GM23338 (cell line): Measurements from ENCODE around the gene CACNA2D1. TPM values are rescaled to one million over a fixed set of nuclear protein-coding genes. Genes with fewer than 3 reads are reported as not detected.

ENCODE experiments used
- ATAC-seq: fragments of 200-7000 bp; cut with Tn5 transposase; 3 replicates; pipeline ENCODE4 v1.9.1; 2020
- DNase-seq: peaks from one replicate; pipeline ENCODE4 v3.0.0-alpha.2; 2015; ENCODE audit warnings: low spot score
- H2AFZ ChIP-seq: fragments of 200-600 bp; sonication (generic); 2 replicates; pipeline ENCODE4 v1.8.0; 2016; ENCODE audit warnings: antibody characterized with exemption, mild to moderate bottlenecking, moderate library complexity
- H3F3A ChIP-seq: fragments of 200-600 bp; sonication (generic); replicated peaks from 2 replicates; pipeline ENCODE4 v1.8.0; 2017; ENCODE audit warnings: antibody characterized with exemption, mixed run types, low read depth
- H3K27ac ChIP-seq: fragments of 200-600 bp; sonication (generic); 2 replicates; pipeline ENCODE4 v1.6.1; 2016; ENCODE audit warnings: low read depth
- H3K27me3 ChIP-seq: fragments of 200-600 bp; sonication (generic); 2 replicates; pipeline ENCODE4 v1.8.0; 2016; ENCODE audit warnings: mild to moderate bottlenecking, mixed run types, moderate library complexity; ENCODE audit not compliant: insufficient read depth
- H3K36me3 ChIP-seq: fragments of 200-600 bp; sonication (generic); 2 replicates; pipeline ENCODE4 v1.8.0; 2016; ENCODE audit warnings: mild to moderate bottlenecking; ENCODE audit not compliant: insufficient read depth
- H3K4me1 ChIP-seq: fragments of 200-600 bp; sonication (generic); 2 replicates; pipeline ENCODE4 v1.8.0; 2016; ENCODE audit warnings: mild to moderate bottlenecking, moderate library complexity; ENCODE audit not compliant: insufficient read depth
- H3K4me2 ChIP-seq: fragments of 200-600 bp; sonication (generic); 2 replicates; pipeline ENCODE4 v1.7.1; 2017; ENCODE audit warnings: mixed run types
- H3K4me3 ChIP-seq: fragments of 200-600 bp; sonication (generic); 2 replicates; pipeline ENCODE4 v1.6.1; 2016; ENCODE audit warnings: mixed run types
- H3K79me2 ChIP-seq: fragments of 200-600 bp; sonication (generic); replicated peaks from 2 replicates; pipeline ENCODE4 v1.8.0; 2017; ENCODE audit warnings: mild to moderate bottlenecking; ENCODE audit not compliant: insufficient read depth
- H3K9me2 ChIP-seq: fragments of 200-600 bp; sonication (generic); 2 replicates; pipeline ENCODE4 v1.8.0; 2017; ENCODE audit not compliant: insufficient read depth
- H4K20me1 ChIP-seq: fragments of 200-600 bp; sonication (generic); replicated peaks from 2 replicates; pipeline ENCODE4 v1.8.0; 2017; ENCODE audit warnings: mild to moderate bottlenecking; ENCODE audit not compliant: insufficient read depth
- H3K27ac Mint-ChIP-seq: 2 replicates; pipeline ENCODE4 v1.8.0; 2020; ENCODE audit warnings: inconsistent platforms, mild to moderate bottlenecking, moderate library complexity, mixed read lengths
- H3K27me3 Mint-ChIP-seq: 3 replicates; pipeline ENCODE4 v1.8.0; 2022; ENCODE audit warnings: low read depth, mild to moderate bottlenecking, moderate library complexity, mixed read lengths, inconsistent platforms; ENCODE audit not compliant: insufficient read depth, poor library complexity
- H3K36me3 Mint-ChIP-seq: 3 replicates; pipeline ENCODE4 v1.8.0; 2021; ENCODE audit warnings: low read depth, mild to moderate bottlenecking, inconsistent platforms, moderate library complexity, mixed read lengths
- H3K4me1 Mint-ChIP-seq: 3 replicates; pipeline ENCODE4 v1.8.0; 2020; ENCODE audit warnings: mild to moderate bottlenecking, inconsistent platforms, mixed read lengths
- H3K4me3 Mint-ChIP-seq: 3 replicates; pipeline ENCODE4 v1.8.0; 2021; ENCODE audit warnings: moderate library complexity, mild to moderate bottlenecking, inconsistent platforms, mixed read lengths
- H3K9me3 Mint-ChIP-seq: 3 replicates; pipeline ENCODE4 v1.8.0; 2020; ENCODE audit warnings: moderate library complexity, mild to moderate bottlenecking, inconsistent platforms, mixed read lengths
- CREB1 ChIP-seq: fragments of 250-450 bp; sonication (Bioruptor Pico); IDR thresholded peaks from 2 replicates; pipeline ENCODE4 v1.5.0; 2020; ENCODE audit warnings: low read depth, mild to moderate bottlenecking, moderate library complexity
- EZH2 ChIP-seq: fragments of 200-600 bp; sonication (generic); IDR thresholded peaks from one replicate; pipeline ENCODE4 v1.8.0; 2017; ENCODE audit warnings: antibody characterized with exemption, mild to moderate bottlenecking, low read depth; ENCODE audit not compliant: unreplicated experiment
- EZH2phosphoT487 ChIP-seq: fragments of 200-600 bp; sonication (generic); IDR thresholded peaks from one replicate; pipeline ENCODE4 v1.8.1; 2018; ENCODE audit warnings: antibody characterized with exemption; ENCODE audit not compliant: unreplicated experiment
- JUNB ChIP-seq: IDR thresholded peaks from one replicate; pipeline ENCODE4 v1.6.1; 2016; ENCODE audit warnings: antibody characterized with exemption; ENCODE audit not compliant: unreplicated experiment
- POLR2AphosphoS5 ChIP-seq: IDR thresholded peaks from 2 replicates; pipeline ENCODE4 v1.6.1; 2016; ENCODE audit warnings: antibody characterized with exemption, low read depth
- ZNF331 ChIP-seq: fragments of 250-450 bp; sonication (Bioruptor Pico); IDR thresholded peaks from 2 replicates; pipeline ENCODE4 v1.5.0; 2020; ENCODE audit warnings: low read depth, mild to moderate bottlenecking, moderate library complexity
- polyA plus RNA-seq: library from polyadenylated mRNA; unstranded; fragments of >200 nt; fragmentation: Nextera tagmentation; extraction: Ambion mirVana; gene quantifications from 2 replicates; pipeline ENCODE4 v1.2.1, GENCODE V29; 2016
- total RNA-seq: library from RNA; depleted of rRNA; stranded (reverse); fragments of >200 nt; shearing (Covaris generic); gene quantifications from 2 replicates; pipeline ENCODE4 v1.2.3, GENCODE V29; 2014
- TF ChIP-seq, protein P1 (sequence below): fragments of 250-450 bp; sonication (Bioruptor Pico); IDR thresholded peaks from 2 replicates; pipeline ENCODE4 v1.5.0; 2020; ENCODE audit warnings: mild to moderate bottlenecking, moderate library complexity
- TF ChIP-seq, protein P2 (sequence below), 2 experiments: fragments of 200-600 bp in 1 of 2; sonication (generic) in 1 of 2; conservative IDR thresholded peaks; 2 replicates each; pipeline versions ENCODE4 v1.5.1 to v1.6.1; 2016 to 2017; ENCODE audit warnings: antibody characterized with exemption in 2 of 2, low read depth in 2 of 2, mild to moderate bottlenecking in 2 of 2, moderate library complexity in 1 of 2

The CACNA2D1 gene
- total and polyA plus RNA-seq, 2 experiments from 2014 or later, result 7.0 to 20.4 TPM

DNA sequence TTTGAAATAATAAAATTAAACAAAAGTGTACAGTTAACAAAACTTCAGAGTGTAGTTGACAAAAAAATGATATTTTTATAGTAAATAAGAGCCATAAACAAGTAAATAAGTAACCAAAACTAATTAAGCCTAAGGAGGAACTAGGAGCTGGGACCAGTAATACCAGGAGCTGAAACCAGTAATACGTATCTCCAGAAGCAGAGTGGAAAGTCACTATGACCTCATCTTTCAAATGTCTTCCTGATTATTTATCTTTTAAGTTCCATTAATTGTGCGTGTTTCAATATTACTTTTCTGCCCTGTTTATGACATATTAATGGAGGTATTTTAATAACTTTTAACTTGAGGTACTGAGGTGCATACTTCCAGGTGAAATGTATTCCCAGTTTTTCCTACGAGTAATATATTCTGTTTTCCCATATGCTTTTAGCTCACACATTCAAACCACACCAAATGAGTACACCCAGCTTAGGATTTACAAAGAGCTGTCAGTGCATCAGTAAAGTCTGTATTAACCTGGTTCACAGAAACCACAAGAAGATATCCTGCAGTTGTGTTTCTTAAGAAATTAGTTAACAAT, 390.0 kb downstream of the CACNA2D1 start:
- TF ChIP-seq, protein P1, sequence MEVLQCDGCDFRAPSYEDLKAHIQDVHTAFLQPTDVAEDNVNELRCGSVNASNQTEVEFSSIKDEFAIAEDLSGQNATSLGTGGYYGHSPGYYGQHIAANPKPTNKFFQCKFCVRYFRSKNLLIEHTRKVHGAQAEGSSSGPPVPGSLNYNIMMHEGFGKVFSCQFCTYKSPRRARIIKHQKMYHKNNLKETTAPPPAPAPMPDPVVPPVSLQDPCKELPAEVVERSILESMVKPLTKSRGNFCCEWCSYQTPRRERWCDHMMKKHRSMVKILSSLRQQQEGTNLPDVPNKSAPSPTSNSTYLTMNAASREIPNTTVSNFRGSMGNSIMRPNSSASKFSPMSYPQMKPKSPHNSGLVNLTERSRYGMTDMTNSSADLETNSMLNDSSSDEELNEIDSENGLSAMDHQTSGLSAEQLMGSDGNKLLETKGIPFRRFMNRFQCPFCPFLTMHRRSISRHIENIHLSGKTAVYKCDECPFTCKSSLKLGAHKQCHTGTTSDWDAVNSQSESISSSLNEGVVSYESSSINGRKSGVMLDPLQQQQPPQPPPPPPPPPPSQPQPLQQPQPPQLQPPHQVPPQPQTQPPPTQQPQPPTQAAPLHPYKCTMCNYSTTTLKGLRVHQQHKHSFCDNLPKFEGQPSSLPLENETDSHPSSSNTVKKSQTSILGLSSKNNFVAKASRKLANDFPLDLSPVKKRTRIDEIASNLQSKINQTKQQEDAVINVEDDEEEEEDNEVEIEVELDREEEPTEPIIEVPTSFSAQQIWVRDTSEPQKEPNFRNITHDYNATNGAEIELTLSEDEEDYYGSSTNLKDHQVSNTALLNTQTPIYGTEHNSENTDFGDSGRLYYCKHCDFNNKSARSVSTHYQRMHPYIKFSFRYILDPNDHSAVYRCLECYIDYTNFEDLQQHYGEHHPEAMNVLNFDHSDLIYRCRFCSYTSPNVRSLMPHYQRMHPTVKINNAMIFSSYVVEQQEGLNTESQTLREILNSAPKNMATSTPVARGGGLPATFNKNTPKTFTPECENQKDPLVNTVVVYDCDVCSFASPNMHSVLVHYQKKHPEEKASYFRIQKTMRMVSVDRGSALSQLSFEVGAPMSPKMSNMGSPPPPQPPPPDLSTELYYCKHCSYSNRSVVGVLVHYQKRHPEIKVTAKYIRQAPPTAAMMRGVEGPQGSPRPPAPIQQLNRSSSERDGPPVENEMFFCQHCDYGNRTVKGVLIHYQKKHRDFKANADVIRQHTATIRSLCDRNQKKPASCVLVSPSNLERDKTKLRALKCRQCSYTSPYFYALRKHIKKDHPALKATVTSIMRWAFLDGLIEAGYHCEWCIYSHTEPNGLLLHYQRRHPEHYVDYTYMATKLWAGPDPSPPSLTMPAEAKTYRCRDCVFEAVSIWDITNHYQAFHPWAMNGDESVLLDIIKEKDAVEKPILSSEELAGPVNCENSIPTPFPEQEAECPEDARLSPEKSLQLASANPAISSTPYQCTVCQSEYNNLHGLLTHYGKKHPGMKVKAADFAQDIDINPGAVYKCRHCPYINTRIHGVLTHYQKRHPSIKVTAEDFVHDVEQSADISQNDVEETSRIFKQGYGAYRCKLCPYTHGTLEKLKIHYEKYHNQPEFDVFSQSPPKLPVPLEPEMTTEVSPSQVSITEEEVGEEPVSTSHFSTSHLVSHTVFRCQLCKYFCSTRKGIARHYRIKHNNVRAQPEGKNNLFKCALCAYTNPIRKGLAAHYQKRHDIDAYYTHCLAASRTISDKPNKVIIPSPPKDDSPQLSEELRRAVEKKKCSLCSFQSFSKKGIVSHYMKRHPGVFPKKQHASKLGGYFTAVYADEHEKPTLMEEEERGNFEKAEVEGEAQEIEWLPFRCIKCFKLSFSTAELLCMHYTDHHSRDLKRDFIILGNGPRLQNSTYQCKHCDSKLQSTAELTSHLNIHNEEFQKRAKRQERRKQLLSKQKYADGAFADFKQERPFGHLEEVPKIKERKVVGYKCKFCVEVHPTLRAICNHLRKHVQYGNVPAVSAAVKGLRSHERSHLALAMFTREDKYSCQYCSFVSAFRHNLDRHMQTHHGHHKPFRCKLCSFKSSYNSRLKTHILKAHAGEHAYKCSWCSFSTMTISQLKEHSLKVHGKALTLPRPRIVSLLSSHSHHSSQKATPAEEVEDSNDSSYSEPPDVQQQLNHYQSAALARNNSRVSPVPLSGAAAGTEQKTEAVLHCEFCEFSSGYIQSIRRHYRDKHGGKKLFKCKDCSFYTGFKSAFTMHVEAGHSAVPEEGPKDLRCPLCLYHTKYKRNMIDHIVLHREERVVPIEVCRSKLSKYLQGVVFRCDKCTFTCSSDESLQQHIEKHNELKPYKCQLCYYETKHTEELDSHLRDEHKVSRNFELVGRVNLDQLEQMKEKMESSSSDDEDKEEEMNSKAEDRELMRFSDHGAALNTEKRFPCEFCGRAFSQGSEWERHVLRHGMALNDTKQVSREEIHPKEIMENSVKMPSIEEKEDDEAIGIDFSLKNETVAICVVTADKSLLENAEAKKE (CRISPR knock-in tag), result no peak
- no peak for TF ChIP-seq ZNF331 (CRISPR knock-in tag)
- no peak for TF ChIP-seq JUNB
- TF ChIP-seq EZH2, result no peak
- TF ChIP-seq EZH2phosphoT487, result no peak
- TF ChIP-seq POLR2AphosphoS5, result no peak
- TF ChIP-seq CREB1 (CRISPR knock-in tag), result no peak
- TF ChIP-seq, protein P2, sequence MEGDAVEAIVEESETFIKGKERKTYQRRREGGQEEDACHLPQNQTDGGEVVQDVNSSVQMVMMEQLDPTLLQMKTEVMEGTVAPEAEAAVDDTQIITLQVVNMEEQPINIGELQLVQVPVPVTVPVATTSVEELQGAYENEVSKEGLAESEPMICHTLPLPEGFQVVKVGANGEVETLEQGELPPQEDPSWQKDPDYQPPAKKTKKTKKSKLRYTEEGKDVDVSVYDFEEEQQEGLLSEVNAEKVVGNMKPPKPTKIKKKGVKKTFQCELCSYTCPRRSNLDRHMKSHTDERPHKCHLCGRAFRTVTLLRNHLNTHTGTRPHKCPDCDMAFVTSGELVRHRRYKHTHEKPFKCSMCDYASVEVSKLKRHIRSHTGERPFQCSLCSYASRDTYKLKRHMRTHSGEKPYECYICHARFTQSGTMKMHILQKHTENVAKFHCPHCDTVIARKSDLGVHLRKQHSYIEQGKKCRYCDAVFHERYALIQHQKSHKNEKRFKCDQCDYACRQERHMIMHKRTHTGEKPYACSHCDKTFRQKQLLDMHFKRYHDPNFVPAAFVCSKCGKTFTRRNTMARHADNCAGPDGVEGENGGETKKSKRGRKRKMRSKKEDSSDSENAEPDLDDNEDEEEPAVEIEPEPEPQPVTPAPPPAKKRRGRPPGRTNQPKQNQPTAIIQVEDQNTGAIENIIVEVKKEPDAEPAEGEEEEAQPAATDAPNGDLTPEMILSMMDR (conservative IDR thresholded peaks at IDR 0.05; ENCODE audit: low read depth in 2 of 2), result no peak
- Histone ChIP-seq H3K36me3 (no peaks in the 10 kb centered on the region), H3K79me2 (no peaks in the 10 kb centered on the region), H4K20me1 (no peaks in the 10 kb centered on the region), H3K27ac (no peak overlapping the region), H3K9me2 (peaks cover 3% of the 10 kb centered on the region; the same call in 1 of the 2 replicates), H3F3A (no peaks in the 10 kb centered on the region), H3K4me1 (no peaks in the 10 kb centered on the region), H2AFZ (no peak overlapping the region), H3K27me3 (no peaks in the 10 kb centered on the region), H3K4me3 (no peak overlapping the region), H3K4me2 (no peak overlapping the region)
- peaks cover 6% of the 10 kb centered on the region; the same call in 2 of the 3 replicates for H3K4me1 Mint-ChIP-seq
- H3K36me3 Mint-ChIP-seq, result peaks cover 5% of the 10 kb centered on the region; the same call in 2 of the 3 replicates
- no peak overlapping the region for H3K4me3 Mint-ChIP-seq
- H3K27me3 Mint-ChIP-seq, result peaks cover 3% of the 10 kb centered on the region
- DNase-seq (no peak), ATAC-seq (no peak)
- H3K27ac Mint-ChIP-seq, result no peak overlapping the region
- H3K9me3 Mint-ChIP-seq, result no peaks in the 10 kb centered on the region
